ENCODE measurements around the gene WFIKKN2.
"Not testable (repeated sequence)": the region's sequence is repeated elsewhere in the genome, so short reads cannot be mapped to it uniquely, and the experiment has no call there.

GRCh38 chr17:50877042-50877441, 41.7 kb downstream of the WFIKKN2 start:
- TF ChIP-seq, protein P1, sequence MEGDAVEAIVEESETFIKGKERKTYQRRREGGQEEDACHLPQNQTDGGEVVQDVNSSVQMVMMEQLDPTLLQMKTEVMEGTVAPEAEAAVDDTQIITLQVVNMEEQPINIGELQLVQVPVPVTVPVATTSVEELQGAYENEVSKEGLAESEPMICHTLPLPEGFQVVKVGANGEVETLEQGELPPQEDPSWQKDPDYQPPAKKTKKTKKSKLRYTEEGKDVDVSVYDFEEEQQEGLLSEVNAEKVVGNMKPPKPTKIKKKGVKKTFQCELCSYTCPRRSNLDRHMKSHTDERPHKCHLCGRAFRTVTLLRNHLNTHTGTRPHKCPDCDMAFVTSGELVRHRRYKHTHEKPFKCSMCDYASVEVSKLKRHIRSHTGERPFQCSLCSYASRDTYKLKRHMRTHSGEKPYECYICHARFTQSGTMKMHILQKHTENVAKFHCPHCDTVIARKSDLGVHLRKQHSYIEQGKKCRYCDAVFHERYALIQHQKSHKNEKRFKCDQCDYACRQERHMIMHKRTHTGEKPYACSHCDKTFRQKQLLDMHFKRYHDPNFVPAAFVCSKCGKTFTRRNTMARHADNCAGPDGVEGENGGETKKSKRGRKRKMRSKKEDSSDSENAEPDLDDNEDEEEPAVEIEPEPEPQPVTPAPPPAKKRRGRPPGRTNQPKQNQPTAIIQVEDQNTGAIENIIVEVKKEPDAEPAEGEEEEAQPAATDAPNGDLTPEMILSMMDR (IDR thresholded peaks at IDR 0.05; ENCODE audit: insufficient read depth, low read depth, low read length) = not testable (repeated sequence)
- not testable (repeated sequence) for TF ChIP-seq EZH2 (IDR thresholded peaks at IDR 0.05; ENCODE audit: insufficient read depth, low read length)
